Measurements from ENCODE around the gene SLC34A2.

Gene SLC34A2

DNA sequence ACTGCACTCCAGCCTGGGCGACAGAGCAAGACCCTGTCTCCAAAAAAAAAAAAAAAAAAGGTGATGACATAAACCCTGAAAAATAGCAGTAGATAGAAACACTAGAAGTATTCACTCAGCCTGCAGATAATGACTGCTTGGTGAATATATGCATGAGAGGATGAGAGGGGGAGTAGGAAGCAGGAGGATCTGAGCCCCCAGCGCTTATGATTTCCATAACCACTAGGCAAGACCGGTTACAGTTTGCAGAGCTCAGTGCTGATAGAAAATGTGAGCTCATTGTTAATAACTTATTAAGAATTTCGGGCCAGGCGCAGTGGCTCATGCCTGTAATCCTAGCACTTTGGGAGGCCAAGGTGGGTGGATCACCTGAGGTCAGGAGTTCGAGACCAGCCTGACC is 40.8 kb upstream of the SLC34A2 start:
- no peaks in the 10 kb centered on the region for H3K4me1 ChIP-seq (ENCODE audit: low read length)
- H3K79me2 ChIP-seq (ENCODE audit: low read length): no peaks in the 10 kb centered on the region
- no peaks in the 10 kb centered on the region for H3K36me3 ChIP-seq (replicated peaks; ENCODE audit: insufficient read depth, low read length)
- H3K9me2 ChIP-seq (replicated peaks; ENCODE audit: insufficient read depth, low read length): no peaks in the 10 kb centered on the region
- no peak overlapping the region for H3K27ac ChIP-seq (ENCODE audit: low read length)
- H3K9me3 ChIP-seq (replicated peaks; ENCODE audit: insufficient read depth, low read length): no peaks in the 10 kb centered on the region
- no peaks in the 10 kb centered on the region for H4K20me1 ChIP-seq (ENCODE audit: insufficient read depth, low read length)
- H3F3A ChIP-seq (ENCODE audit: insufficient read depth, low read length): no peaks in the 10 kb centered on the region
- H3K4me3 ChIP-seq (ENCODE audit: low read length): no peak overlapping the region
- no peak overlapping the region for H2AFZ ChIP-seq (ENCODE audit: low read length)
- no peak for DNase-seq
- TF ChIP-seq, protein P1, sequence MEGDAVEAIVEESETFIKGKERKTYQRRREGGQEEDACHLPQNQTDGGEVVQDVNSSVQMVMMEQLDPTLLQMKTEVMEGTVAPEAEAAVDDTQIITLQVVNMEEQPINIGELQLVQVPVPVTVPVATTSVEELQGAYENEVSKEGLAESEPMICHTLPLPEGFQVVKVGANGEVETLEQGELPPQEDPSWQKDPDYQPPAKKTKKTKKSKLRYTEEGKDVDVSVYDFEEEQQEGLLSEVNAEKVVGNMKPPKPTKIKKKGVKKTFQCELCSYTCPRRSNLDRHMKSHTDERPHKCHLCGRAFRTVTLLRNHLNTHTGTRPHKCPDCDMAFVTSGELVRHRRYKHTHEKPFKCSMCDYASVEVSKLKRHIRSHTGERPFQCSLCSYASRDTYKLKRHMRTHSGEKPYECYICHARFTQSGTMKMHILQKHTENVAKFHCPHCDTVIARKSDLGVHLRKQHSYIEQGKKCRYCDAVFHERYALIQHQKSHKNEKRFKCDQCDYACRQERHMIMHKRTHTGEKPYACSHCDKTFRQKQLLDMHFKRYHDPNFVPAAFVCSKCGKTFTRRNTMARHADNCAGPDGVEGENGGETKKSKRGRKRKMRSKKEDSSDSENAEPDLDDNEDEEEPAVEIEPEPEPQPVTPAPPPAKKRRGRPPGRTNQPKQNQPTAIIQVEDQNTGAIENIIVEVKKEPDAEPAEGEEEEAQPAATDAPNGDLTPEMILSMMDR (IDR thresholded peaks at IDR 0.05; ENCODE audit: low read length): no peak
- TF ChIP-seq EZH2 (optimal IDR thresholded peaks at IDR 0.05; ENCODE audit: low read depth, low read length): no peak
- TF ChIP-seq EZH2phosphoT487 (IDR thresholded peaks at IDR 0.05; ENCODE audit: low read length): no peak
- no peaks in the 10 kb centered on the region for H3K27me3 ChIP-seq (replicated peaks; ENCODE audit: insufficient read depth, low read length)
- no peak overlapping the region for H3K9ac ChIP-seq (ENCODE audit: low read length)
- no peak overlapping the region for H3K4me2 ChIP-seq (ENCODE audit: low read depth, low read length)

DNA sequence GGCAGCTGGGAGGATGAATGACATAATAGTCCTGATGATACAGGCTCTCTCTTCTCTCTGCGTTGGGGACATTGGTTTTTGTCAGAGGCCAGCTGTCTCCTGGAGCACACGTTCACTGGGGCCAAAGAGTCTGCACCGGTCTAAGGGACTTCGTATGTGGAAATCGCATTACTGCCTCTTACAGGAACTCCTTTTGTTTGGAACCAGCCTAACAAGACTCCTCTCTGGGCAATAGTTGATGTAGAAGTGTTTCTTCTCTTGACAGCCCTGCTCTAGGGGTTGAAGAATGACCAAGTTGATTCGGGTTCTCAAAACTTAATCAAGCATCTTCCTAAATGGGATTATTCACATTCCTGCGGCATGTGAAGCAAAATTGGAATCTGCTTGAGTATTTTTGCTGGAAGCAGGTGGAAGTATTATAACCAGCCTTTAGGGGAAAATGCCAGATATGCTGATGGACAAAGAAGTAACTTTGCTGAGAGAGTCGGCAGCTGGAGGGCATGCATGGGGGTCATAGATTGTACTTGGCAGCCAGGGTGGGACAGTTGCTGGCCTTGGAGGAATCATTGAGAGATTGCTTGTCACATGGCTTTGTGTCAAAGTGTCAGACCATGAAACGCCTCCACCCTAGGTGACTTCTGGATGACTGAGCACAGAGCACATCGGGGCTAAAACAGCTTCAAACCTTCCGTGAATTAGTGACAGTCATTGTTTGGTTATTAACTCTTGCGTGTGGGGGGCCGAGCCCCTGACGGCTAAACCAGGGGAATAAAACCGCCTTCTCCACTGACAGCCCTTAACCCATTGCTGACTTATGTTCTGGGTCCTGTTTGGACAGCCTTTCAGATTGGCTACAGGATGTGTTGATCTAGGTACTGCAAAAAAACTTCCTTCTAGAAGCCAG is 34.4 kb upstream of the SLC34A2 start:
- Histone ChIP-seq H3K9ac (ENCODE audit: low read length) (no peak overlapping the region), H3K4me1 (ENCODE audit: low read length) (no peaks in the 10 kb centered on the region), H3K27me3 (replicated peaks; ENCODE audit: insufficient read depth, low read length) (no peaks in the 10 kb centered on the region), H3K9me2 (replicated peaks; ENCODE audit: insufficient read depth, low read length) (no peaks in the 10 kb centered on the region), H3K79me2 (ENCODE audit: low read length) (no peaks in the 10 kb centered on the region), H4K20me1 (ENCODE audit: insufficient read depth, low read length) (no peaks in the 10 kb centered on the region), H3K4me3 (ENCODE audit: low read length) (no peak overlapping the region), H3K9me3 (replicated peaks; ENCODE audit: insufficient read depth, low read length) (no peaks in the 10 kb centered on the region), H3K27ac (ENCODE audit: low read length) (no peak overlapping the region), H3K36me3 (replicated peaks; ENCODE audit: insufficient read depth, low read length) (no peaks in the 10 kb centered on the region), H2AFZ (ENCODE audit: low read length) (no peak overlapping the region), H3K4me2 (ENCODE audit: low read depth, low read length) (no peak overlapping the region), H3F3A (ENCODE audit: insufficient read depth, low read length) (no peaks in the 10 kb centered on the region)
- no peak for DNase-seq
- no peak for TF ChIP-seq EZH2 (optimal IDR thresholded peaks at IDR 0.05; ENCODE audit: low read depth, low read length)
- TF ChIP-seq, protein P1 (IDR thresholded peaks at IDR 0.05; ENCODE audit: low read length): no peak

DNA sequence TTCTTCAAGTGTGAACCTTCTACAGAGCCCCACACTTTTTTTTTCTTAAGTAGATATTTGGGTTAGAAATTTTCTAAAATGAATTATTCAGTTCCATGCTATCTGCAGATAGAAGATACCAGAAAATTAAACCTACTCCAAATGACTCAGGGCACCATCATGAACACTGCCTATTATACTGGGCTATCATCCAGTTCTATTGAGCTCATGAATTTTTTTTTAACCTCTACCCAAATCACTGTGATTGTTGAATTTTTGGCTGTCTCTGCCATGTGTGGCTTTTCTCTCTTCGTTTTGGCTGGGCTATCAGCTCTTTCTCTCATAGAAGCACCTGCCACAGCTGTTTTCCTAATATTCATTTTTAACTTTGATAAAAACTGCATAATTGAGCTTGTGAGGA is 31.0 kb upstream of the SLC34A2 start:
- TF ChIP-seq EZH2phosphoT487 (IDR thresholded peaks at IDR 0.05; ENCODE audit: low read length) (no peak), EZH2 (optimal IDR thresholded peaks at IDR 0.05; ENCODE audit: low read depth, low read length) (no peak)
- TF ChIP-seq, protein P1 (IDR thresholded peaks at IDR 0.05; ENCODE audit: low read length): no peak
- H3K9ac ChIP-seq (ENCODE audit: low read length): no peak overlapping the region
- H3K36me3 ChIP-seq (replicated peaks; ENCODE audit: insufficient read depth, low read length): no peaks in the 10 kb centered on the region
- no peaks in the 10 kb centered on the region for H4K20me1 ChIP-seq (ENCODE audit: insufficient read depth, low read length)
- no peaks in the 10 kb centered on the region for H3K9me3 ChIP-seq (replicated peaks; ENCODE audit: insufficient read depth, low read length)
- DNase-seq: no peak
- no peak overlapping the region for H3K4me3 ChIP-seq (ENCODE audit: low read length)
- H3K9me2 ChIP-seq (replicated peaks; ENCODE audit: insufficient read depth, low read length): no peaks in the 10 kb centered on the region
- no peaks in the 10 kb centered on the region for H3K79me2 ChIP-seq (ENCODE audit: low read length)
- H3F3A ChIP-seq (ENCODE audit: insufficient read depth, low read length): no peaks in the 10 kb centered on the region
- H3K27me3 ChIP-seq (replicated peaks; ENCODE audit: insufficient read depth, low read length): no peaks in the 10 kb centered on the region
- H3K4me2 ChIP-seq (ENCODE audit: low read depth, low read length): no peak overlapping the region
- no peak overlapping the region for H3K27ac ChIP-seq (ENCODE audit: low read length)
- H3K4me1 ChIP-seq (ENCODE audit: low read length): no peaks in the 10 kb centered on the region
- H2AFZ ChIP-seq (ENCODE audit: low read length): no peak overlapping the region

All from MM.1S (cell line).